Suprapubic skin (tissue), 4 donors: ENCODE results near the gene CACNB3.

Source experiments
- EP300 ChIP-seq: sonication (generic); formaldehyde crosslinking; IDR thresholded peaks from one replicate; pipeline ENCODE4 v1.6.1; 2017; ENCODE audit warnings: antibody characterized with exemption
- POLR2A ChIP-seq, 2 donors: fragments of 450-650 bp; IDR thresholded peaks; one replicate each; pipeline ENCODE4 v1.6.1; 2017; ENCODE audit warnings: antibody characterized with exemption in 2 of 2, mild to moderate bottlenecking in 2 of 2, moderate library complexity in 2 of 2
- POLR2AphosphoS5 ChIP-seq, 3 donors: sonication (generic); formaldehyde crosslinking; IDR thresholded peaks; one replicate each; pipeline ENCODE4 v1.6.1; 2017; ENCODE audit warnings: antibody characterized with exemption in 3 of 3
- TF ChIP-seq, protein P1 (sequence below), 2 donors: fragments of 200-600 bp in 1 of 2; fragments of 450-650 bp in 1 of 2; sonication (generic) in 1 of 2; IDR thresholded peaks; one replicate each; pipeline ENCODE4 v1.5.1; 2016 to 2019; ENCODE audit warnings: antibody characterized with exemption in 2 of 2, mild to moderate bottlenecking in 1 of 2, moderate library complexity in 1 of 2

DNA sequence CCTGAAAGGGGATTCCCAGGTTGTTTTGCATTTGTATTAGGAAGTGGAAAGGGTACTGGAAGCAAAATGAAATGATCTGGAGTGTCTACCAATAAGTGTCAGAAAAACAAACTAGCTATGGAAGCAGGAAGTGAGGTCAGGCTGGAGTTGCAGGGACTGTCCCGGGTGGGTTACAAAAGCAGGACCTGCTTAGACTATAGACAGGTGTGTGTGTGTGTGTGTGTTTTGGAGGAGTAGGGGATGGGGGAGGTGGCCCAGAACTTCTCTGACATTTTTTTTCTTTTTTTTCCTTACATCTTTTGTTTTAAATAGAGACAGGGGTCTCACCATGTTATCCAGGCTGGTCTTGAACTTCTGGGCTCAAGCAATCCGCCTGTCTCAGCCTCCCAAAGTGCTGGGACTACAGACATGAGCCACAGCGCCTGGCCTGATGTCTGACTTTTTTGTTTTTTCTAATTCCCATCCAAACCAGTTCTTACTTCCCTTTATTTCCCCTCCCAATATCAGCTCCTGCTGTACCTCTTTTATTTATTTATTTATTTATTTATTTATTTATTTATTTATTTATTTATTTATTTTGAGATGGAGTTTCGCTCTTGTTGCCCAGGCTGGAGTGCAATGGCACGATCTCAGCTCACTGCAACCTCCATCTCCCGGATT, 47.9 kb downstream of the CACNB3 start:
- no peak for TF ChIP-seq POLR2A (IDR thresholded peaks at IDR 0.05)
- TF ChIP-seq, protein P1, sequence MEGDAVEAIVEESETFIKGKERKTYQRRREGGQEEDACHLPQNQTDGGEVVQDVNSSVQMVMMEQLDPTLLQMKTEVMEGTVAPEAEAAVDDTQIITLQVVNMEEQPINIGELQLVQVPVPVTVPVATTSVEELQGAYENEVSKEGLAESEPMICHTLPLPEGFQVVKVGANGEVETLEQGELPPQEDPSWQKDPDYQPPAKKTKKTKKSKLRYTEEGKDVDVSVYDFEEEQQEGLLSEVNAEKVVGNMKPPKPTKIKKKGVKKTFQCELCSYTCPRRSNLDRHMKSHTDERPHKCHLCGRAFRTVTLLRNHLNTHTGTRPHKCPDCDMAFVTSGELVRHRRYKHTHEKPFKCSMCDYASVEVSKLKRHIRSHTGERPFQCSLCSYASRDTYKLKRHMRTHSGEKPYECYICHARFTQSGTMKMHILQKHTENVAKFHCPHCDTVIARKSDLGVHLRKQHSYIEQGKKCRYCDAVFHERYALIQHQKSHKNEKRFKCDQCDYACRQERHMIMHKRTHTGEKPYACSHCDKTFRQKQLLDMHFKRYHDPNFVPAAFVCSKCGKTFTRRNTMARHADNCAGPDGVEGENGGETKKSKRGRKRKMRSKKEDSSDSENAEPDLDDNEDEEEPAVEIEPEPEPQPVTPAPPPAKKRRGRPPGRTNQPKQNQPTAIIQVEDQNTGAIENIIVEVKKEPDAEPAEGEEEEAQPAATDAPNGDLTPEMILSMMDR (IDR thresholded peaks at IDR 0.05), result no peak
- TF ChIP-seq EP300, result no peak
- TF ChIP-seq POLR2AphosphoS5 (IDR thresholded peaks at IDR 0.05), result no peak
